DOHH2 (cell line): ENCODE data around the gene EXOSC2.

Experiments
- H3F3A ChIP-seq: fragments of 200-600 bp; sonication (generic), shearing (Covaris generic); 2 replicates; pipeline ENCODE4 v1.6.0; 2016; ENCODE audit warnings: antibody characterized with exemption, mild to moderate bottlenecking; ENCODE audit not compliant: control insufficient read depth, insufficient read depth
- H3K27ac ChIP-seq: fragments of 200-600 bp; sonication (generic); 2 replicates; pipeline ENCODE4 v1.5.1; 2014; ENCODE audit warnings: low read depth, mild to moderate bottlenecking, low read length, moderate library complexity
- H3K27me3 ChIP-seq: fragments of 200-600 bp; sonication (generic); 2 replicates; pipeline ENCODE4 v1.6.1; 2014; ENCODE audit warnings: mild to moderate bottlenecking, low read length, mixed read lengths; ENCODE audit not compliant: control insufficient read depth
- H3K36me3 ChIP-seq: fragments of 200-600 bp; sonication (generic); 2 replicates; pipeline ENCODE4 v1.6.1; 2014; ENCODE audit warnings: mild to moderate bottlenecking, low read length, moderate library complexity, mixed read lengths; ENCODE audit not compliant: control insufficient read depth
- H3K4me1 ChIP-seq: fragments of 200-600 bp; sonication (generic); 2 replicates; pipeline ENCODE4 v1.6.1; 2014; ENCODE audit warnings: mild to moderate bottlenecking, low read length, mixed read lengths; ENCODE audit not compliant: control insufficient read depth
- H3K4me2 ChIP-seq: fragments of 200-600 bp; sonication (generic); 2 replicates; pipeline ENCODE4 v1.6.0; 2014; ENCODE audit warnings: mild to moderate bottlenecking, low read length, moderate library complexity
- H3K4me3 ChIP-seq: fragments of 200-600 bp; sonication (generic); 2 replicates; pipeline ENCODE4 v1.5.1; 2014; ENCODE audit warnings: mild to moderate bottlenecking, low read length, mixed read lengths
- H3K79me2 ChIP-seq: fragments of 200-600 bp; sonication (generic); 2 replicates; pipeline ENCODE4 v1.6.1; 2014; ENCODE audit warnings: mild to moderate bottlenecking, low read length, mixed read lengths; ENCODE audit not compliant: control insufficient read depth
- H3K9me2 ChIP-seq: fragments of 200-600 bp; sonication (generic); replicated peaks from 2 replicates; pipeline ENCODE4 v1.6.1; 2014; ENCODE audit warnings: mild to moderate bottlenecking, low read length, mixed read lengths; ENCODE audit not compliant: control insufficient read depth
- H3K9me3 ChIP-seq: fragments of 200-600 bp; sonication (generic); 2 replicates; pipeline ENCODE4 v1.6.1; 2014; ENCODE audit warnings: antibody characterized with exemption, low read length, mixed read lengths; ENCODE audit not compliant: control insufficient read depth, insufficient read depth
- H4K20me1 ChIP-seq: fragments of 200-600 bp; sonication (generic); 2 replicates; pipeline ENCODE4 v1.6.0; 2014; ENCODE audit warnings: low read depth, mild to moderate bottlenecking, antibody characterized with exemption, low read length, moderate library complexity; ENCODE audit not compliant: control insufficient read depth, insufficient read depth
- CTCF ChIP-seq: fragments of 200-600 bp; sonication (generic); IDR thresholded peaks from one replicate; pipeline ENCODE4 v1.5.1; 2014; ENCODE audit warnings: antibody characterized with exemption, mild to moderate bottlenecking, low read depth, low read length; ENCODE audit not compliant: poor library complexity, severe bottlenecking
- EZH2phosphoT487 ChIP-seq: fragments of 200-600 bp; sonication (generic); IDR thresholded peaks from 2 replicates; pipeline ENCODE4 v1.6.1; 2017; ENCODE audit warnings: borderline replicate concordance, mild to moderate bottlenecking, antibody characterized with exemption, low read length, moderate library complexity, mixed read lengths

Gene EXOSC2

GRCh38 chr9:130672466-130672865 lies 21.1 kb upstream of the EXOSC2 start:
- no peak overlapping the region for H3K4me3 ChIP-seq
- TF ChIP-seq CTCF, result no peak
- TF ChIP-seq EZH2phosphoT487, result no peak
- no peaks in the 10 kb centered on the region for H3F3A ChIP-seq
- no peaks in the 10 kb centered on the region for H3K4me1 ChIP-seq
- no peak overlapping the region for H3K27ac ChIP-seq
- H3K9me2 ChIP-seq, result no peaks in the 10 kb centered on the region
- H3K79me2 ChIP-seq, result no peaks in the 10 kb centered on the region
- no peaks in the 10 kb centered on the region for H3K36me3 ChIP-seq
- H3K4me2 ChIP-seq, result no peak overlapping the region
- H3K9me3 ChIP-seq, result no peaks in the 10 kb centered on the region
- H3K27me3 ChIP-seq, result no peaks in the 10 kb centered on the region
- H4K20me1 ChIP-seq, result no peaks in the 10 kb centered on the region

GRCh38 chr9:130672933-130673615 lies 20.5 kb upstream of the EXOSC2 start:
- no peaks in the 10 kb centered on the region for H3K27me3 ChIP-seq
- no peaks in the 10 kb centered on the region for H3K4me1 ChIP-seq
- TF ChIP-seq CTCF (no peak), EZH2phosphoT487 (no peak)
- no peaks in the 10 kb centered on the region for H3K9me2 ChIP-seq
- H3F3A ChIP-seq, result no peaks in the 10 kb centered on the region
- no peaks in the 10 kb centered on the region for H3K36me3 ChIP-seq
- no peaks in the 10 kb centered on the region for H3K9me3 ChIP-seq
- no peak overlapping the region for H3K4me2 ChIP-seq
- H3K4me3 ChIP-seq, result no peak overlapping the region
- H4K20me1 ChIP-seq, result no peaks in the 10 kb centered on the region
- H3K27ac ChIP-seq, result no peak overlapping the region
- H3K79me2 ChIP-seq, result no peaks in the 10 kb centered on the region

- H3K4me2 ChIP-seq, result no peak overlapping the region
- TF ChIP-seq EZH2phosphoT487 (no peak), CTCF (no peak)
- no peaks in the 10 kb centered on the region for H3K27me3 ChIP-seq
Measured at GRCh38 chr9:130675396-130675795, 18.2 kb upstream of the EXOSC2 start.

More at GRCh38 chr9:130675396-130675795, 18.2 kb upstream of the EXOSC2 start:
- no peaks in the 10 kb centered on the region for H3K4me1 ChIP-seq
- no peaks in the 10 kb centered on the region for H4K20me1 ChIP-seq
- no peak overlapping the region for H3K27ac ChIP-seq
- H3K79me2 ChIP-seq, result no peaks in the 10 kb centered on the region
- H3K4me3 ChIP-seq, result no peak overlapping the region
- H3K9me2 ChIP-seq, result no peaks in the 10 kb centered on the region
- H3F3A ChIP-seq, result no peaks in the 10 kb centered on the region
- H3K9me3 ChIP-seq, result no peaks in the 10 kb centered on the region
- H3K36me3 ChIP-seq, result no peaks in the 10 kb centered on the region
